Non-pigmented ciliary epithelial cell (primary cell): ENCODE data around the gene MMP20.

Source experiments
- DNase-seq: peaks from one replicate; pipeline ENCODE4 v3.0.0-alpha.2; 2010; ENCODE audit warnings: low read depth

Gene MMP20

GRCh38 chr11:102623128-102623527, 2.0 kb downstream of the MMP20 start:
- no peak for DNase-seq

- DNase-seq, result no peak
These were observed 2.9 kb downstream of the MMP20 start for GRCh38 chr11:102622258-102622657.

GRCh38 chr11:102620818-102621561, 4.1 kb downstream of the MMP20 start:
- no peak for DNase-seq

- no peak for DNase-seq
These were observed 5.0 kb downstream of the MMP20 start for GRCh38 chr11:102620179-102620578.

- no peak for DNase-seq
These were observed 7.6 kb downstream of the MMP20 start for GRCh38 chr11:102617466-102618008.

- DNase-seq, result no peak
These were observed 9.2 kb downstream of the MMP20 start for GRCh38 chr11:102615894-102616432.

- no peak for DNase-seq
These were observed 9.8 kb downstream of the MMP20 start for GRCh38 chr11:102615077-102615893.

- no peak for DNase-seq
These were observed 10.6 kb downstream of the MMP20 start for GRCh38 chr11:102614485-102614884.

GRCh38 chr11:102614031-102614430, 11.1 kb downstream of the MMP20 start:
- DNase-seq, result no peak

GRCh38 chr11:102613450-102613849, 11.7 kb downstream of the MMP20 start:
- DNase-seq, result no peak

GRCh38 chr11:102611291-102611690, 13.8 kb downstream of the MMP20 start:
- no peak for DNase-seq

GRCh38 chr11:102610200-102610599, 14.9 kb downstream of the MMP20 start:
- no peak for DNase-seq

- DNase-seq, result no peak
These were observed 16.4 kb downstream of the MMP20 start for GRCh38 chr11:102608699-102609098.

GRCh38 chr11:102604875-102605274, 20.3 kb downstream of the MMP20 start:
- DNase-seq, result no peak

GRCh38 chr11:102604011-102604410, 21.1 kb downstream of the MMP20 start:
- DNase-seq, result no peak

- no peak for DNase-seq
These were observed 21.6 kb downstream of the MMP20 start for GRCh38 chr11:102603576-102603975.

- DNase-seq, result peak; percentile 51
These were observed 22.0 kb downstream of the MMP20 start for GRCh38 chr11:102603091-102603490.

- no peak for DNase-seq
These were observed 24.5 kb downstream of the MMP20 start for GRCh38 chr11:102600666-102601065.

GRCh38 chr11:102599642-102600261, 25.4 kb downstream of the MMP20 start:
- DNase-seq, result peak; percentile 93

- no peak for DNase-seq
These were observed 26.9 kb downstream of the MMP20 start for GRCh38 chr11:102598272-102598671.

- DNase-seq, result no peak
These were observed 28.6 kb downstream of the MMP20 start for GRCh38 chr11:102596578-102596977.
